Smooth muscle cell (in vitro differentiated cells): Measurements from ENCODE around the gene TMEM181. TPM values are rescaled to one million over a fixed set of nuclear protein-coding genes. Genes with fewer than 3 reads are reported as not detected.

Experiments
- DNase-seq: peaks from one replicate; lab custom pipeline; 2025; ENCODE audit not compliant: unreplicated experiment; lab: John Stamatoyannopoulos, UW
- H2AFZ ChIP-seq: fragments of 200-600 bp; sonication (generic); 2 replicates; pipeline ENCODE4 v1.6.0; 2016; ENCODE audit warnings: antibody characterized with exemption, low read depth, mild to moderate bottlenecking
- H3F3A ChIP-seq: fragments of 200-600 bp; sonication (generic); 2 replicates; pipeline ENCODE4 v1.6.0; 2017; ENCODE audit warnings: antibody characterized with exemption, low read depth
- H3K27ac ChIP-seq: fragments of 200-600 bp; sonication (generic); 2 replicates; pipeline ENCODE4 v1.5.1; 2016; ENCODE audit warnings: low read depth, mild to moderate bottlenecking
- H3K27me3 ChIP-seq: fragments of 200-600 bp; sonication (generic); 2 replicates; pipeline ENCODE4 v1.6.1; 2016; ENCODE audit warnings: low read depth, mild to moderate bottlenecking
- H3K36me3 ChIP-seq: fragments of 200-600 bp; sonication (generic); 2 replicates; pipeline ENCODE4 v1.5.1; 2016; ENCODE audit warnings: low read depth
- H3K4me1 ChIP-seq: fragments of 200-600 bp; sonication (generic); 2 replicates; pipeline ENCODE4 v1.5.1; 2016; ENCODE audit warnings: low read depth
- H3K4me2 ChIP-seq: fragments of 200-600 bp; sonication (generic); 2 replicates; pipeline ENCODE4 v1.6.0; 2016; ENCODE audit warnings: mild to moderate bottlenecking
- H3K4me3 ChIP-seq: fragments of 200-600 bp; sonication (generic); 2 replicates; pipeline ENCODE4 v1.5.1; 2016; ENCODE audit warnings: mild to moderate bottlenecking
- H3K79me2 ChIP-seq: fragments of 200-600 bp; sonication (generic); 2 replicates; pipeline ENCODE4 v1.6.0; 2016; ENCODE audit warnings: low read depth, mild to moderate bottlenecking
- H3K9ac ChIP-seq: fragments of 200-600 bp; sonication (generic); 2 replicates; pipeline ENCODE4 v1.6.0; 2016; ENCODE audit warnings: low read depth
- H3K9me3 ChIP-seq: fragments of 200-600 bp; sonication (generic); replicated peaks from 2 replicates; pipeline ENCODE4 v1.5.1; 2016; ENCODE audit warnings: low read depth
- H4K20me1 ChIP-seq: fragments of 200-600 bp; sonication (generic); 2 replicates; pipeline ENCODE4 v1.6.0; 2016; ENCODE audit warnings: low read depth
- WGBS: methylation state at CpG from one replicate; pipeline ENCODE4 v1.1.7; 2016; ENCODE audit warnings: low lambda C conversion rate; 5-methylcytosine and 5-hydroxymethylcytosine counted together
- polyA plus RNA-seq: library from polyadenylated mRNA; unstranded; fragments of >200 nt; fragmentation: Nextera tagmentation; extraction: Ambion mirVana; gene quantifications from 2 replicates; pipeline ENCODE4 v1.2.1, GENCODE V29; 2016
- total RNA-seq: library from RNA; depleted of rRNA; stranded (reverse); fragments of >200 nt; gene quantifications from 2 replicates; pipeline ENCODE4 v1.2.3, GENCODE V29; 2014
- TF ChIP-seq, protein P1 (sequence below): fragments of 200-600 bp; sonication (generic); IDR thresholded peaks from 2 replicates; pipeline ENCODE4 v1.5.1; 2017; ENCODE audit warnings: borderline replicate concordance, mild to moderate bottlenecking, antibody characterized with exemption; ENCODE audit not compliant: insufficient read depth, poor library complexity, severe bottlenecking

The TMEM181 gene
- total and polyA plus RNA-seq, 2 experiments from 2014 or later: 15.3 to 29.0 TPM

DNA sequence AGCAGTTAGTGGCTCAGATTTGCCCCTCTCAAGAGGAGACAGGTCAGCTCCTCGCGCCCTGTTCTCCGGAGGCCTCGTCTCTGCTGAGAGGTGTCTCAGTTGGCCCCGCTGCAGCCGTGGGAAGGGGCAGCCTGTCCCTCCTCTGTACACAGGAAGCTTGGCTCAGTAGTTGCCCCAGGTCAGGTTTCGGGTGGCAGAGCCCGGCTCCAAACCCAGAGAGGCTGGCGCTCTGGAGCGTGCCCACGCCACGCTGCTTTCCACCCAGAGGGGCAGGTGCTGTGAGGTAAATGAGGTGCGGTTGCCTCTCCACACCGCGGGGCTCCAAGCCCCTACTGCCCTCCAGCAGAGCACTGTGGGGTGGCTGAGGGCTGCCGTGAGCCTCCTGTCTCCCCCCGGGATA, 68.7 kb downstream of the TMEM181 start:
- H3K27me3 ChIP-seq: no peaks in the 10 kb centered on the region
- H3F3A ChIP-seq: no peaks in the 10 kb centered on the region
- WGBS: 97% methylated on average over 17 of the region's 17 CpGs
- H3K79me2 ChIP-seq: no peaks in the 10 kb centered on the region
- H3K36me3 ChIP-seq: no peaks in the 10 kb centered on the region
- H3K9me3 ChIP-seq: no peaks in the 10 kb centered on the region
- no peak overlapping the region for H3K4me2 ChIP-seq
- H3K4me1 ChIP-seq: no peaks in the 10 kb centered on the region
- no peak overlapping the region for H3K9ac ChIP-seq
- no peak overlapping the region for H3K4me3 ChIP-seq
- TF ChIP-seq, protein P1, sequence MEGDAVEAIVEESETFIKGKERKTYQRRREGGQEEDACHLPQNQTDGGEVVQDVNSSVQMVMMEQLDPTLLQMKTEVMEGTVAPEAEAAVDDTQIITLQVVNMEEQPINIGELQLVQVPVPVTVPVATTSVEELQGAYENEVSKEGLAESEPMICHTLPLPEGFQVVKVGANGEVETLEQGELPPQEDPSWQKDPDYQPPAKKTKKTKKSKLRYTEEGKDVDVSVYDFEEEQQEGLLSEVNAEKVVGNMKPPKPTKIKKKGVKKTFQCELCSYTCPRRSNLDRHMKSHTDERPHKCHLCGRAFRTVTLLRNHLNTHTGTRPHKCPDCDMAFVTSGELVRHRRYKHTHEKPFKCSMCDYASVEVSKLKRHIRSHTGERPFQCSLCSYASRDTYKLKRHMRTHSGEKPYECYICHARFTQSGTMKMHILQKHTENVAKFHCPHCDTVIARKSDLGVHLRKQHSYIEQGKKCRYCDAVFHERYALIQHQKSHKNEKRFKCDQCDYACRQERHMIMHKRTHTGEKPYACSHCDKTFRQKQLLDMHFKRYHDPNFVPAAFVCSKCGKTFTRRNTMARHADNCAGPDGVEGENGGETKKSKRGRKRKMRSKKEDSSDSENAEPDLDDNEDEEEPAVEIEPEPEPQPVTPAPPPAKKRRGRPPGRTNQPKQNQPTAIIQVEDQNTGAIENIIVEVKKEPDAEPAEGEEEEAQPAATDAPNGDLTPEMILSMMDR: no peak
- H2AFZ ChIP-seq: no peak overlapping the region
- no peaks in the 10 kb centered on the region for H4K20me1 ChIP-seq
- H3K27ac ChIP-seq: no peak overlapping the region
- DNase-seq: no peak

DNA sequence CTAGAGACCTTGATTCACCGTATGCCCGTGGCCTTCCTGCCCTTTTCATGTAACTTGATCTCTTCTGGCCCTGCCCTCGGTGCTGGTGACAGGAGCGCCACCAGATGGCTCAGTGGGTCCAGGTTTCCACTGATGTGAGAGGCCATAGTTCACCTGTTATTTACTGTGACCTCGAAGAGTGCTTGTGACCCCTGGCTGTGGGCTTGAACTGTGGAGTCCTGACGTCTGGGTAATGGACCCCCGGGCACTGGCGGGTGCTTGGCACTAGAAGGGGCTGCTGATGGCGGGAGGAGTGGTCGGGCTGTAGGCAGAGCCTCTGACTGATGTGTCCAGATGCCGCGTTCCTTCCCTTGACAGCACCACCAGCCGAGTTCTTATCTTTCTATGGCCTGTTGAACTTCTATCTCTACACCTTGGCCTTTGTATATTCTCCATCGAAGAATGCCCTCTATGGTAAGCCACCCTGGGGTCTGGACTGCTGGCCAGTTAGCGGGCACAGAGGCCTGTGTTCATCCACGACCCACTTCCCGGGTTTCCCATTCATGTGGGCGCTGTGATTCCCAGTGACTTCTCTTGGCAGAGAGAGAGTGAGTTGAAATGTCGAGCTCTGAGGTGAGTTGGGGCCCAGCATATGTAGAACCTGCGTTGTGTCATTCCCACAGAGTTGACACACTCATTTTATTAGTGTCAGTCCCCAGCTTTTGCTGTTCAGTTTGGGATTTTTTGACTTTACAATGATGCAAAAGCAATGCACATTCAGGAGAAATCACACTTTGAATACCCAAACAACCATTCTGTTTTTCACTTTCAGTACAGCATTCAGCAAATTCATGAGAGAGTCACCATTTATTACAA, 69.7 kb downstream of the TMEM181 start:
- DNase-seq: no peak
- no peak overlapping the region for H3K9ac ChIP-seq
- no peaks in the 10 kb centered on the region for H3F3A ChIP-seq
- H2AFZ ChIP-seq: no peak overlapping the region
- no peaks in the 10 kb centered on the region for H4K20me1 ChIP-seq
- H3K27me3 ChIP-seq: no peaks in the 10 kb centered on the region
- H3K27ac ChIP-seq: no peak overlapping the region
- no peaks in the 10 kb centered on the region for H3K9me3 ChIP-seq
- TF ChIP-seq, protein P1: peak; percentile 14
- WGBS: 89% methylated on average over 20 of the region's 20 CpGs
- no peaks in the 10 kb centered on the region for H3K36me3 ChIP-seq
- H3K79me2 ChIP-seq: no peaks in the 10 kb centered on the region
- H3K4me3 ChIP-seq: no peak overlapping the region
- no peak overlapping the region for H3K4me2 ChIP-seq
- no peaks in the 10 kb centered on the region for H3K4me1 ChIP-seq

DNA sequence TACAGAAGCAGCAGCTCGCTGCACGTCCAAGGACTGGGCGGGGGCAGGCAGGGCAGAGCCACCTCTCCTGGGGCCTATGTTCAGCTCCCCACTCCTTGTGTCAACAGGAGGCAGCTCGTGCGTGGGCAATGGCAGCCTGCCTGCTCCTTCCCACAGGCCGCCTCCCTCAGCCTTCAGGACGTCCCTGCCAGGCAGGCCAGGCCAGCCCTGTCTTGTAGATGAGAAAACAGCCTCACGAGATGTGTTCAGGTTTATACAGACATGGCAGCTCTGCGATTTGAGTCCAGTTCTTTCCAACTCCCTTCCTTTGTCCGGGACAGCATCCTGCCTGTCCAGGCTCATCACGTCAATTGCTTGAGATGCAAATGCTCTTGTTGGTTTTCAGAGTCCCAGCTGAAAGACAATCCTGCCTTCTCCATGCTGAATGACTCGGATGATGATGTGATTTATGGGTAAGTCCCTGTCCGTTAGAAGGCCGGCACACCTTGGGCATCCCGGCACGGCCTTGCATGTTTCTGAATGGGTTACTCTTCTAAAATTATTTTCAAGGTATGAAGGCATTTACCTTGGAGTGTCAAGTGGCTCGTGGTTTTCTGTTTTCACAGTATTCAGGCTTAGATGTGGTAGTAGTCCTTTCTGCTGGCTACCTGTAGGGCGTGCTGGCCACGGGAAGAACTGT, 71.2 kb downstream of the TMEM181 start:
- no peaks in the 10 kb centered on the region for H3K36me3 ChIP-seq
- TF ChIP-seq, protein P1: no peak
- WGBS: 88% methylated on average over 19 of the region's 19 CpGs
- H3K79me2 ChIP-seq: no peaks in the 10 kb centered on the region
- no peak overlapping the region for H3K9ac ChIP-seq
- H3F3A ChIP-seq: no peaks in the 10 kb centered on the region
- H3K27ac ChIP-seq: peak overlapping the region; percentile 20
- H3K9me3 ChIP-seq: no peaks in the 10 kb centered on the region
- no peaks in the 10 kb centered on the region for H4K20me1 ChIP-seq
- no peak overlapping the region for H2AFZ ChIP-seq
- no peak overlapping the region for H3K4me2 ChIP-seq
- no peaks in the 10 kb centered on the region for H3K27me3 ChIP-seq
- DNase-seq: no peak
- no peaks in the 10 kb centered on the region for H3K4me1 ChIP-seq
- H3K4me3 ChIP-seq: no peak overlapping the region
